Panc1 (cell line): ENCODE measurements around the gene TMEM191C.
"Not testable (repeated sequence)": the region's sequence is repeated elsewhere in the genome, so short reads cannot be mapped to it uniquely, and the experiment has no call there.

Source experiments
- CTCF ChIP-seq: fragments of 450-650 bp; IDR thresholded peaks from 2 replicates; pipeline ENCODE4 v1.5.1; 2017; ENCODE audit warnings: mild to moderate bottlenecking
- POLR2AphosphoS5 ChIP-seq: IDR thresholded peaks from 2 replicates; pipeline ENCODE4 v1.6.1; 2012; ENCODE audit warnings: mild to moderate bottlenecking, low read depth, low read length, moderate library complexity
- SIN3A ChIP-seq: IDR thresholded peaks from 2 replicates; pipeline ENCODE4 v1.6.1; 2012; ENCODE audit warnings: low read depth, mild to moderate bottlenecking, low read length, moderate library complexity, borderline replicate concordance; ENCODE audit not compliant: insufficient read depth
- TCF7L2 ChIP-seq: IDR thresholded peaks from 2 replicates; pipeline ENCODE4 v1.6.1; 2011; ENCODE audit warnings: mild to moderate bottlenecking, low read depth, low read length, inconsistent platforms

- TF ChIP-seq POLR2AphosphoS5, CTCF, TCF7L2, SIN3A: not testable (repeated sequence)
Observed at GRCh38 chr22:21468194-21469096, 1.3 kb downstream of the TMEM191C start.
